LNCaP clone FGC (cell line): ENCODE results near the gene LPCAT2.

ENCODE experiments used
- DNase-seq: peaks from one replicate; pipeline ENCODE4 v3.0.0-alpha.2; 2011; ENCODE audit warnings: low read depth
- H3K4me3 ChIP-seq: 2 replicates; pipeline ENCODE4 v1.5.1; 2011; ENCODE audit warnings: mild to moderate bottlenecking, low read depth, low read length, control low read depth
- CTCF ChIP-seq: IDR thresholded peaks from 2 replicates; pipeline ENCODE4 v1.5.1; 2012; ENCODE audit warnings: mild to moderate bottlenecking; ENCODE audit not compliant: control insufficient read depth, insufficient read depth; ENCODE audit errors: extremely low read depth

The LPCAT2 gene

GRCh38 chr16:55481023-55481422, 27.8 kb upstream of the LPCAT2 start:
- no peak for TF ChIP-seq CTCF
- no peak overlapping the region for H3K4me3 ChIP-seq
- no peak for DNase-seq

GRCh38 chr16:55482056-55482455, 26.8 kb upstream of the LPCAT2 start:
- no peak for TF ChIP-seq CTCF
- no peak overlapping the region for H3K4me3 ChIP-seq
- DNase-seq: no peak

GRCh38 chr16:55487048-55487803, 21.6 kb upstream of the LPCAT2 start:
- no peak overlapping the region for H3K4me3 ChIP-seq
- no peak for TF ChIP-seq CTCF
- DNase-seq: no peak

GRCh38 chr16:55488306-55488705, 20.6 kb upstream of the LPCAT2 start:
- no peak for TF ChIP-seq CTCF
- DNase-seq: no peak
- H3K4me3 ChIP-seq: no peak overlapping the region

GRCh38 chr16:55489119-55489955, 19.5 kb upstream of the LPCAT2 start:
- no peak for TF ChIP-seq CTCF
- no peak overlapping the region for H3K4me3 ChIP-seq
- no peak for DNase-seq

GRCh38 chr16:55489956-55490265, 19.0 kb upstream of the LPCAT2 start:
- DNase-seq: no peak
- TF ChIP-seq CTCF: no peak
- no peak overlapping the region for H3K4me3 ChIP-seq

GRCh38 chr16:55490301-55490700, 18.6 kb upstream of the LPCAT2 start:
- no peak for DNase-seq
- no peak overlapping the region for H3K4me3 ChIP-seq
- TF ChIP-seq CTCF: no peak
